ENCODE measurements around the gene RERGL. TPM values are rescaled to one million over a fixed set of nuclear protein-coding genes. Genes with fewer than 3 reads are reported as not detected.

RERGL gene
- polyA plus RNA-seq, 3 donors, result not detected

GRCh38 chr12:18103624-18104023 is 13.6 kb upstream of the RERGL start:
- Mint-ChIP-seq H3K27me3 (ENCODE audit: low read depth in 3 of 3) (no peaks in the 10 kb centered on the region), H3K4me3 (no peak overlapping the region), H3K4me1 (no peaks in the 10 kb centered on the region), H3K36me3 (no peaks in the 10 kb centered on the region), H3K9me3 (peaks cover 0 to 9% (median 2%) of the 10 kb centered on the region in 7 donors), H3K27ac (no peak overlapping the region)
- H3K27ac ChIP-seq (ENCODE audit: low read depth in 1 of 2, low read length in 2 of 2), result no peak overlapping the region
- H3K27me3 ChIP-seq (ENCODE audit: control insufficient read depth in 2 of 2, insufficient read depth in 2 of 2, low read length in 2 of 2), result no peaks in the 10 kb centered on the region
- H3K9me3 ChIP-seq (replicated peaks in 1 of 2; ENCODE audit: control insufficient read depth in 1 of 2, insufficient read depth in 1 of 2, low read length in 2 of 2), result peaks cover 0 to 3% of the 10 kb centered on the region in 2 donors
- 83% methylated on average over 2 of the region's 2 CpGs for WGBS (ENCODE audit: insufficient coverage)
- no peaks in the 10 kb centered on the region for H3K79me2 ChIP-seq (ENCODE audit: insufficient read depth, low read length)
- intact Hi-C loops (cut with micrococcal nuclease), result no loop called here
- no peaks in the 10 kb centered on the region for H4K20me1 ChIP-seq (ENCODE audit: insufficient read depth, low read length)
- H3K4me2 ChIP-seq (replicated peaks; ENCODE audit: extremely low read depth, low read length, poor library complexity, severe bottlenecking), result no peak overlapping the region
- H3K4me3 ChIP-seq (replicated peaks in 1 of 3; ENCODE audit: low read depth in 2 of 3, low read length in 3 of 3), result no peak overlapping the region
- H3K9ac ChIP-seq (ENCODE audit: insufficient read depth, low read length, poor library complexity, severe bottlenecking), result no peak overlapping the region
- DNase-seq, result no peak
- H2AFZ ChIP-seq (ENCODE audit: insufficient read depth, low read depth, low read length, poor library complexity, severe bottlenecking), result no peak overlapping the region
- H3K4me1 ChIP-seq (ENCODE audit: control insufficient read depth in 1 of 2, insufficient read depth in 2 of 2, low read length in 2 of 2), result no peaks in the 10 kb centered on the region
- no peak for TF ChIP-seq CTCF (IDR thresholded peaks at IDR 0.05)
- H3K36me3 ChIP-seq (replicated peaks in 1 of 2; ENCODE audit: control insufficient read depth in 1 of 2, insufficient read depth in 2 of 2, low read length in 2 of 2), result no peaks in the 10 kb centered on the region

GRCh38 chr12:18101043-18101442 is 11.1 kb upstream of the RERGL start:
- no peak overlapping the region for H3K9ac ChIP-seq (ENCODE audit: insufficient read depth, low read length, poor library complexity, severe bottlenecking)
- H3K4me1 ChIP-seq (ENCODE audit: control insufficient read depth in 1 of 2, insufficient read depth in 2 of 2, low read length in 2 of 2), result no peaks in the 10 kb centered on the region
- H2AFZ ChIP-seq (ENCODE audit: insufficient read depth, low read depth, low read length, poor library complexity, severe bottlenecking), result no peak overlapping the region
- no peak for TF ChIP-seq CTCF (IDR thresholded peaks at IDR 0.05)
- WGBS (ENCODE audit: insufficient coverage), result no CpG with 5 or more reads among the region's 2 CpGs
- no peaks in the 10 kb centered on the region for H3K36me3 ChIP-seq (replicated peaks in 1 of 2; ENCODE audit: control insufficient read depth in 1 of 2, insufficient read depth in 2 of 2, low read length in 2 of 2)
- Mint-ChIP-seq H3K36me3 (no peaks in the 10 kb centered on the region), H3K27me3 (ENCODE audit: low read depth in 3 of 3) (no peaks in the 10 kb centered on the region), H3K27ac (no peak overlapping the region), H3K4me3 (no peak overlapping the region), H3K4me1 (no peaks in the 10 kb centered on the region), H3K9me3 (peaks cover 0 to 9% (median 0%) of the 10 kb centered on the region in 7 donors)
- peaks cover 3 to 10% of the 10 kb centered on the region in 2 donors for H3K9me3 ChIP-seq (replicated peaks in 1 of 2; ENCODE audit: control insufficient read depth in 1 of 2, insufficient read depth in 1 of 2, low read length in 2 of 2)
- no peak overlapping the region for H3K4me3 ChIP-seq (replicated peaks in 1 of 3; ENCODE audit: low read depth in 2 of 3, low read length in 3 of 3)
- DNase-seq, result no peak
- no peak overlapping the region for H3K27ac ChIP-seq (ENCODE audit: low read depth in 1 of 2, low read length in 2 of 2)
- H3K79me2 ChIP-seq (ENCODE audit: insufficient read depth, low read length), result no peaks in the 10 kb centered on the region
- no peaks in the 10 kb centered on the region for H4K20me1 ChIP-seq (ENCODE audit: insufficient read depth, low read length)
- no peaks in the 10 kb centered on the region for H3K27me3 ChIP-seq (ENCODE audit: control insufficient read depth in 2 of 2, insufficient read depth in 2 of 2, low read length in 2 of 2)
- H3K4me2 ChIP-seq (replicated peaks; ENCODE audit: extremely low read depth, low read length, poor library complexity, severe bottlenecking), result no peak overlapping the region
- intact Hi-C loops (cut with micrococcal nuclease), result no loop called here
